ENCODE results near the gene GTSF1L.

GTSF1L gene

GRCh38 chr20:43726811-43727338 is at the start of gene GTSF1L:
Gene GTSF1L, minus strand, starts transcription at chr20:43727002. Its CDS starts 308 bp downstream, at chr20:43726694.
- H3K4me3 ChIP-seq (ENCODE audit: low read length): no peak within 1 kb of the TSS
- no peaks in the 10 kb centered on the region for H3K79me2 ChIP-seq (ENCODE audit: low read length)
- no peak within 1 kb of the TSS for H2AFZ ChIP-seq (ENCODE audit: low read length)
- no peak for DNase-seq
- H3K9ac ChIP-seq (ENCODE audit: low read length): no peak within 1 kb of the TSS
- H3K27me3 ChIP-seq (replicated peaks; ENCODE audit: insufficient read depth, low read length): no peaks in the 10 kb centered on the region
- peaks cover 15% of the 10 kb centered on the region for H3K4me1 ChIP-seq (ENCODE audit: low read length)
- no peaks in the 10 kb centered on the region for H3K9me2 ChIP-seq (replicated peaks; ENCODE audit: insufficient read depth, low read length)
- no peaks in the 10 kb centered on the region for H3K9me3 ChIP-seq (replicated peaks; ENCODE audit: insufficient read depth, low read length)
- TF ChIP-seq EZH2phosphoT487 (IDR thresholded peaks at IDR 0.05; ENCODE audit: low read length): no peak
- TF ChIP-seq EZH2 (optimal IDR thresholded peaks at IDR 0.05; ENCODE audit: low read depth, low read length): no peak
- no peak for TF ChIP-seq CTCF (IDR thresholded peaks at IDR 0.05; ENCODE audit: low read length)
- no peaks in the 10 kb centered on the region for H3K36me3 ChIP-seq (replicated peaks; ENCODE audit: insufficient read depth, low read length)
- H4K20me1 ChIP-seq (ENCODE audit: insufficient read depth, low read length): no peaks in the 10 kb centered on the region
- H3K27ac ChIP-seq (ENCODE audit: low read length): peak within 1 kb of the TSS; percentile 24; the same call in 1 of the 2 replicates
- H3F3A ChIP-seq (ENCODE audit: insufficient read depth, low read length): peaks cover 6% of the 10 kb centered on the region
- 0 out of 2 replicates have a peak within 1 kb of the TSS, but pooled peaks have one; percentile 5 for H3K4me2 ChIP-seq (ENCODE audit: low read depth, low read length)

GRCh38 chr20:43774754-43775153 is 48.0 kb upstream of the GTSF1L start:
- Histone ChIP-seq H3K9me3 (replicated peaks; ENCODE audit: insufficient read depth, low read length) (no peaks in the 10 kb centered on the region), H3K9me2 (replicated peaks; ENCODE audit: insufficient read depth, low read length) (no peaks in the 10 kb centered on the region), H3K4me3 (ENCODE audit: low read length) (no peak overlapping the region), H3K79me2 (ENCODE audit: low read length) (no peaks in the 10 kb centered on the region), H2AFZ (ENCODE audit: low read length) (no peak overlapping the region), H3K9ac (ENCODE audit: low read length) (no peak overlapping the region), H3K27me3 (replicated peaks; ENCODE audit: insufficient read depth, low read length) (no peaks in the 10 kb centered on the region), H3F3A (ENCODE audit: insufficient read depth, low read length) (no peaks in the 10 kb centered on the region), H3K27ac (ENCODE audit: low read length) (no peak overlapping the region), H3K4me2 (ENCODE audit: low read depth, low read length) (no peak overlapping the region), H4K20me1 (ENCODE audit: insufficient read depth, low read length) (no peaks in the 10 kb centered on the region), H3K4me1 (ENCODE audit: low read length) (no peaks in the 10 kb centered on the region), H3K36me3 (replicated peaks; ENCODE audit: insufficient read depth, low read length) (no peaks in the 10 kb centered on the region)
- TF ChIP-seq EZH2 (optimal IDR thresholded peaks at IDR 0.05; ENCODE audit: low read depth, low read length) (no peak), CTCF (IDR thresholded peaks at IDR 0.05; ENCODE audit: low read length) (no peak), EZH2phosphoT487 (IDR thresholded peaks at IDR 0.05; ENCODE audit: low read length) (no peak)
- DNase-seq: no peak

- H3K4me1 ChIP-seq (ENCODE audit: low read length): no peaks in the 10 kb centered on the region
- H4K20me1 ChIP-seq (ENCODE audit: insufficient read depth, low read length): no peaks in the 10 kb centered on the region
- H2AFZ ChIP-seq (ENCODE audit: low read length): no peak overlapping the region
- no peaks in the 10 kb centered on the region for H3K79me2 ChIP-seq (ENCODE audit: low read length)
- H3K4me2 ChIP-seq (ENCODE audit: low read depth, low read length): no peak overlapping the region
- no peaks in the 10 kb centered on the region for H3K27me3 ChIP-seq (replicated peaks; ENCODE audit: insufficient read depth, low read length)
- TF ChIP-seq EZH2 (optimal IDR thresholded peaks at IDR 0.05; ENCODE audit: low read depth, low read length) (no peak), EZH2phosphoT487 (IDR thresholded peaks at IDR 0.05; ENCODE audit: low read length) (no peak), CTCF (IDR thresholded peaks at IDR 0.05; ENCODE audit: low read length) (no peak)
- H3K4me3 ChIP-seq (ENCODE audit: low read length): no peak overlapping the region
- DNase-seq: no peak
- no peaks in the 10 kb centered on the region for H3F3A ChIP-seq (ENCODE audit: insufficient read depth, low read length)
- no peaks in the 10 kb centered on the region for H3K9me3 ChIP-seq (replicated peaks; ENCODE audit: insufficient read depth, low read length)
- H3K27ac ChIP-seq (ENCODE audit: low read length): no peak overlapping the region
- no peaks in the 10 kb centered on the region for H3K36me3 ChIP-seq (replicated peaks; ENCODE audit: insufficient read depth, low read length)
- H3K9ac ChIP-seq (ENCODE audit: low read length): no peak overlapping the region
- H3K9me2 ChIP-seq (replicated peaks; ENCODE audit: insufficient read depth, low read length): no peaks in the 10 kb centered on the region
Measured at GRCh38 chr20:43771503-43772190, 44.8 kb upstream of the GTSF1L start.

All from MM.1S (cell line).